ENCODE measurements around the gene ANK3.

Gene ANK3

GRCh38 chr10:60042262-60042661 is 347.4 kb downstream of the ANK3 start:
- no peak for TF ChIP-seq CTCF (IDR thresholded peaks at IDR 0.05)

GRCh38 chr10:60041489-60042133 is 348.1 kb downstream of the ANK3 start:
- TF ChIP-seq CTCF (IDR thresholded peaks at IDR 0.05), result no peak

GRCh38 chr10:60040014-60040662 is 349.5 kb downstream of the ANK3 start:
- TF ChIP-seq CTCF (IDR thresholded peaks at IDR 0.05), result no peak

- no peak for TF ChIP-seq CTCF (IDR thresholded peaks at IDR 0.05)
Observed at GRCh38 chr10:60035984-60036383, 353.7 kb downstream of the ANK3 start.

GRCh38 chr10:60032723-60033122 is 357.0 kb downstream of the ANK3 start:
- peak; percentile 82 for TF ChIP-seq CTCF (IDR thresholded peaks at IDR 0.05)

- TF ChIP-seq CTCF (IDR thresholded peaks at IDR 0.05), result no peak
Observed at GRCh38 chr10:60031664-60032063, 358.0 kb downstream of the ANK3 start.

- no peak for TF ChIP-seq CTCF (IDR thresholded peaks at IDR 0.05)
Observed at GRCh38 chr10:60031183-60031582, 358.5 kb downstream of the ANK3 start.

Data from LNCAP (cell line).